ENCODE data around the gene PLD5.
"Not testable (repeated sequence)": the region's sequence is repeated elsewhere in the genome, so short reads cannot be mapped to it uniquely, and the experiment has no call there.

PLD5 gene

GRCh38 chr1:242146652-242147051 is 377.8 kb downstream of the PLD5 start:
- DNase-seq (ENCODE audit: low read depth), result no peak

- no peak for DNase-seq (ENCODE audit: low read depth)
These were observed 383.7 kb downstream of the PLD5 start for GRCh38 chr1:242140836-242141235.

GRCh38 chr1:242139986-242140385 is 384.5 kb downstream of the PLD5 start:
- DNase-seq (ENCODE audit: low read depth), result no peak

- no peak for DNase-seq (ENCODE audit: low read depth)
These were observed 385.1 kb downstream of the PLD5 start for GRCh38 chr1:242139442-242139841.

GRCh38 chr1:242133796-242134195 is 390.7 kb downstream of the PLD5 start:
- no peak for DNase-seq (ENCODE audit: low read depth)

GRCh38 chr1:242133351-242133750 is 391.1 kb downstream of the PLD5 start:
- no peak for DNase-seq (ENCODE audit: low read depth)

GRCh38 chr1:242132121-242132817 is 392.2 kb downstream of the PLD5 start:
- DNase-seq (ENCODE audit: low read depth), result no peak

- no peak for DNase-seq (ENCODE audit: low read depth)
These were observed 395.5 kb downstream of the PLD5 start for GRCh38 chr1:242128951-242129502.

- no peak for DNase-seq (ENCODE audit: low read depth)
These were observed 404.1 kb downstream of the PLD5 start for GRCh38 chr1:242120432-242120831.

- DNase-seq (ENCODE audit: low read depth), result no peak
These were observed 423.6 kb downstream of the PLD5 start for GRCh38 chr1:242100921-242101320.

- DNase-seq (ENCODE audit: low read depth), result not testable (repeated sequence)
These were observed 427.2 kb downstream of the PLD5 start for GRCh38 chr1:242097283-242097682.

GRCh38 chr1:242093116-242093515 is 431.4 kb downstream of the PLD5 start:
- DNase-seq (ENCODE audit: low read depth), result no peak

GRCh38 chr1:242089911-242090310 is 434.6 kb downstream of the PLD5 start:
- no peak for DNase-seq (ENCODE audit: low read depth)

GRCh38 chr1:242088875-242089274 is 435.6 kb downstream of the PLD5 start:
- no peak for DNase-seq (ENCODE audit: low read depth)

GRCh38 chr1:242086706-242087105 is 437.8 kb downstream of the PLD5 start:
- DNase-seq (ENCODE audit: low read depth), result no peak

- DNase-seq (ENCODE audit: low read depth), result no peak
These were observed 438.4 kb downstream of the PLD5 start for GRCh38 chr1:242086093-242086492.

- DNase-seq (ENCODE audit: low read depth), result no peak
These were observed 440.8 kb downstream of the PLD5 start for GRCh38 chr1:242083742-242084141.

- no peak for DNase-seq (ENCODE audit: low read depth)
These were observed 443.1 kb downstream of the PLD5 start for GRCh38 chr1:242081446-242081845.

GRCh38 chr1:242065813-242066212 is 458.7 kb downstream of the PLD5 start:
- DNase-seq (ENCODE audit: low read depth), result no peak

- no peak for DNase-seq (ENCODE audit: low read depth)
These were observed 462.2 kb downstream of the PLD5 start for GRCh38 chr1:242062271-242062670.

GRCh38 chr1:242059976-242060375 is 464.5 kb downstream of the PLD5 start:
- no peak for DNase-seq (ENCODE audit: low read depth)

- not testable (repeated sequence) for DNase-seq (ENCODE audit: low read depth)
These were observed 465.9 kb downstream of the PLD5 start for GRCh38 chr1:242058582-242058981.

GRCh38 chr1:242058181-242058580 is 466.3 kb downstream of the PLD5 start:
- DNase-seq (ENCODE audit: low read depth), result not testable (repeated sequence)

- DNase-seq (ENCODE audit: low read depth), result no peak
These were observed 466.8 kb downstream of the PLD5 start for GRCh38 chr1:242057745-242058115.

Measured in non-pigmented ciliary epithelial cell (primary cell).